Neutrophil (primary cell): Measurements from ENCODE around the gene SNCAIP.

ENCODE experiments used
- H3K27ac ChIP-seq: fragments of 200-600 bp; sonication (generic); 2 replicates; pipeline ENCODE4 v1.5.1; 2016; ENCODE audit warnings: mild to moderate bottlenecking, moderate library complexity
- H3K27me3 ChIP-seq: fragments of 200-600 bp; sonication (generic); 2 replicates; pipeline ENCODE4 v1.6.0; 2016; ENCODE audit warnings: mild to moderate bottlenecking
- H3K36me3 ChIP-seq: fragments of 200-600 bp; sonication (generic); 2 replicates; pipeline ENCODE4 v1.5.1; 2017
- H3K4me1 ChIP-seq, 2 experiments: fragments of 200-600 bp in 1 of 2; sonication (generic) in 1 of 2; 1 replicate in 1 of 2; 2 replicates in 1 of 2; pipeline versions ENCODE4 v1.5.1 to v1.6.1; 2013 to 2016; ENCODE audit warnings: low read depth in 1 of 2, low read length in 1 of 2, mild to moderate bottlenecking in 1 of 2, moderate library complexity in 1 of 2; ENCODE audit not compliant: control insufficient read depth in 1 of 2, insufficient read depth in 1 of 2
- H3K4me3 ChIP-seq, 2 experiments: fragments of 200-600 bp in 1 of 2; sonication (generic) in 1 of 2; 1 replicate in 1 of 2; 2 replicates in 1 of 2; pipeline ENCODE4 v1.5.1; 2013 to 2016; ENCODE audit warnings: low read depth in 1 of 2, low read length in 1 of 2, mild to moderate bottlenecking in 1 of 2, moderate library complexity in 1 of 2
- H3K9me3 ChIP-seq: fragments of 200-600 bp; sonication (generic); 2 replicates; pipeline ENCODE4 v1.5.1; 2016
- CTCF ChIP-seq: fragments of 200-600 bp; sonication (generic); IDR thresholded peaks from 2 replicates; pipeline ENCODE4 v1.5.1; 2016; ENCODE audit warnings: antibody characterized with exemption

SNCAIP gene

GRCh38 chr5:122424132-122424531 is 112.1 kb downstream of the SNCAIP start:
- H3K27ac ChIP-seq: no peak overlapping the region
- H3K4me3 ChIP-seq: no peak overlapping the region
- no peaks in the 10 kb centered on the region for H3K4me1 ChIP-seq
- no peaks in the 10 kb centered on the region for H3K9me3 ChIP-seq
- TF ChIP-seq CTCF: no peak
- no peaks in the 10 kb centered on the region for H3K27me3 ChIP-seq
- H3K36me3 ChIP-seq: no peaks in the 10 kb centered on the region

GRCh38 chr5:122426301-122426700 is 114.3 kb downstream of the SNCAIP start:
- Histone ChIP-seq H3K36me3 (no peaks in the 10 kb centered on the region), H3K27ac (no peak overlapping the region), H3K4me3 (no peak overlapping the region), H3K9me3 (no peaks in the 10 kb centered on the region), H3K27me3 (no peaks in the 10 kb centered on the region), H3K4me1 (no peaks in the 10 kb centered on the region)
- no peak for TF ChIP-seq CTCF

GRCh38 chr5:122427621-122428020 is 115.6 kb downstream of the SNCAIP start:
- H3K4me3 ChIP-seq: no peak overlapping the region
- no peaks in the 10 kb centered on the region for H3K9me3 ChIP-seq
- no peaks in the 10 kb centered on the region for H3K4me1 ChIP-seq
- H3K27me3 ChIP-seq: no peaks in the 10 kb centered on the region
- no peak overlapping the region for H3K27ac ChIP-seq
- no peaks in the 10 kb centered on the region for H3K36me3 ChIP-seq
- no peak for TF ChIP-seq CTCF

GRCh38 chr5:122429545-122430318 is 117.7 kb downstream of the SNCAIP start:
- Histone ChIP-seq H3K4me1 (no peaks in the 10 kb centered on the region), H3K27me3 (no peaks in the 10 kb centered on the region), H3K27ac (no peak overlapping the region), H3K4me3 (no peak overlapping the region), H3K9me3 (no peaks in the 10 kb centered on the region), H3K36me3 (no peaks in the 10 kb centered on the region)
- TF ChIP-seq CTCF: no peak

- H3K27me3 ChIP-seq: no peaks in the 10 kb centered on the region
- H3K36me3 ChIP-seq: no peaks in the 10 kb centered on the region
- no peak overlapping the region for H3K4me3 ChIP-seq
- no peaks in the 10 kb centered on the region for H3K9me3 ChIP-seq
- no peak for TF ChIP-seq CTCF
- H3K27ac ChIP-seq: no peak overlapping the region
- no peaks in the 10 kb centered on the region for H3K4me1 ChIP-seq
Measured at GRCh38 chr5:122430319-122430586, 118.2 kb downstream of the SNCAIP start.

GRCh38 chr5:122431298-122431697 is 119.3 kb downstream of the SNCAIP start:
- Histone ChIP-seq H3K27me3 (no peaks in the 10 kb centered on the region), H3K4me1 (no peaks in the 10 kb centered on the region), H3K36me3 (no peaks in the 10 kb centered on the region), H3K9me3 (no peaks in the 10 kb centered on the region), H3K4me3 (no peak overlapping the region), H3K27ac (no peak overlapping the region)
- no peak for TF ChIP-seq CTCF
